Suprapubic skin (tissue), 4 donors: Measurements from ENCODE around the gene ERCC3.

Source experiments
- CTCF ChIP-seq, 2 donors: fragments of 200-600 bp in 1 of 2; fragments of 450-650 bp in 1 of 2; sonication (generic) in 1 of 2; IDR thresholded peaks; one replicate each; pipeline ENCODE4 v1.5.1; 2016 to 2019; ENCODE audit warnings: antibody characterized with exemption in 2 of 2, mild to moderate bottlenecking in 1 of 2, moderate library complexity in 1 of 2
- EP300 ChIP-seq: sonication (generic); formaldehyde crosslinking; IDR thresholded peaks from one replicate; pipeline ENCODE4 v1.6.1; 2017; ENCODE audit warnings: antibody characterized with exemption
- POLR2A ChIP-seq, 2 donors: fragments of 450-650 bp; IDR thresholded peaks; one replicate each; pipeline ENCODE4 v1.6.1; 2017; ENCODE audit warnings: antibody characterized with exemption in 2 of 2, mild to moderate bottlenecking in 2 of 2, moderate library complexity in 2 of 2
- POLR2AphosphoS5 ChIP-seq, 3 donors: sonication (generic); formaldehyde crosslinking; IDR thresholded peaks; one replicate each; pipeline ENCODE4 v1.6.1; 2017; ENCODE audit warnings: antibody characterized with exemption in 3 of 3

- TF ChIP-seq POLR2A (IDR thresholded peaks at IDR 0.05), result no peak
- TF ChIP-seq POLR2AphosphoS5 (IDR thresholded peaks at IDR 0.05), result no peak
- TF ChIP-seq CTCF (IDR thresholded peaks at IDR 0.05), result no peak
- no peak for TF ChIP-seq EP300
Observed at GRCh38 chr2:127255146-127255545, 38.8 kb downstream of the ERCC3 start.
